ENCODE measurements around the gene CDKL4. TPM values are rescaled to one million over a fixed set of nuclear protein-coding genes. Genes with fewer than 3 reads are reported as not detected.
"Not testable (repeated sequence)": the region's sequence is repeated elsewhere in the genome, so short reads cannot be mapped to it uniquely, and the experiment has no call there.

Gene CDKL4
- total and polyA plus RNA-seq, 2 experiments from 2014 or later, result 0.22 TPM; not detected in 1

- Histone ChIP-seq H3K9me2 (ENCODE audit: insufficient read depth) (no peaks in the 10 kb centered on the region), H3K79me2 (ENCODE audit: insufficient read depth) (no peaks in the 10 kb centered on the region), H3K27ac (no peak overlapping the region), H3K27me3 (replicated peaks; ENCODE audit: insufficient read depth) (no peaks in the 10 kb centered on the region), H3K4me1 (ENCODE audit: insufficient read depth) (peaks cover 4% of the 10 kb centered on the region), H3F3A (ENCODE audit: insufficient read depth) (peaks cover 7% of the 10 kb centered on the region; the same call in 1 of the 2 replicates), H3K4me3 (no peak overlapping the region), H3K9me3 (ENCODE audit: low read depth) (no peaks in the 10 kb centered on the region), H2AFZ (no peak overlapping the region), H3K9ac (no peak overlapping the region), H4K20me1 (ENCODE audit: insufficient read depth) (no peaks in the 10 kb centered on the region), H3K36me3 (ENCODE audit: low read depth) (no peaks in the 10 kb centered on the region), H3K4me2 (ENCODE audit: unreplicated experiment) (no peak overlapping the region)
- WGBS, 2 experiments (ENCODE audit: low coverage in 1 of 2, low lambda C conversion rate in 2 of 2, missing lambda C conversion rate in 2 of 2), result 37 to 40% methylated on average over 6 of the region's 6 CpGs
- DNase-seq, result no peak
- TF ChIP-seq EZH2 (IDR thresholded peaks at IDR 0.05; ENCODE audit: insufficient read depth, poor library complexity, severe bottlenecking), result no peak
- TF ChIP-seq EZH2phosphoT487 (IDR thresholded peaks at IDR 0.05; ENCODE audit: insufficient read depth, low read depth), result no peak
- in situ Hi-C loops (cut with MboI), result no loop called here
Measured at GRCh38 chr2:39156846-39157245, 86.9 kb downstream of the CDKL4 start.

- TF ChIP-seq EZH2phosphoT487 (IDR thresholded peaks at IDR 0.05; ENCODE audit: insufficient read depth, low read depth) (no peak), EZH2 (IDR thresholded peaks at IDR 0.05; ENCODE audit: insufficient read depth, poor library complexity, severe bottlenecking) (no peak)
- H3K4me1 ChIP-seq (ENCODE audit: insufficient read depth), result peaks cover 4% of the 10 kb centered on the region
- no peak overlapping the region for H2AFZ ChIP-seq
- H3K79me2 ChIP-seq (ENCODE audit: insufficient read depth), result no peaks in the 10 kb centered on the region
- H3K36me3 ChIP-seq (ENCODE audit: low read depth), result no peaks in the 10 kb centered on the region
- no peaks in the 10 kb centered on the region for H3K27me3 ChIP-seq (replicated peaks; ENCODE audit: insufficient read depth)
- no peaks in the 10 kb centered on the region for H3K9me2 ChIP-seq (ENCODE audit: insufficient read depth)
- no peaks in the 10 kb centered on the region for H4K20me1 ChIP-seq (ENCODE audit: insufficient read depth)
- H3K4me3 ChIP-seq, result no peak overlapping the region
- DNase-seq, result peak; percentile 60
- H3K4me2 ChIP-seq (ENCODE audit: unreplicated experiment), result no peak overlapping the region
- no peak overlapping the region for H3K9ac ChIP-seq
- peaks cover 7% of the 10 kb centered on the region; the same call in 1 of the 2 replicates for H3F3A ChIP-seq (ENCODE audit: insufficient read depth)
- no peak overlapping the region for H3K27ac ChIP-seq
- no peaks in the 10 kb centered on the region for H3K9me3 ChIP-seq (ENCODE audit: low read depth)
- in situ Hi-C loops (cut with MboI), result no loop called here
Measured at GRCh38 chr2:39156107-39156506, 87.7 kb downstream of the CDKL4 start.

- H3K4me3 ChIP-seq; H3K27me3 ChIP-seq (replicated peaks; ENCODE audit: insufficient read depth); H4K20me1 ChIP-seq (ENCODE audit: insufficient read depth); H3K4me2 ChIP-seq (ENCODE audit: unreplicated experiment); H3K9me3 ChIP-seq (ENCODE audit: low read depth); H3K4me1 ChIP-seq (ENCODE audit: insufficient read depth); DNase-seq; in situ Hi-C loops (cut with MboI); H3K79me2 ChIP-seq (ENCODE audit: insufficient read depth); H3F3A ChIP-seq (ENCODE audit: insufficient read depth); H2AFZ ChIP-seq; H3K36me3 ChIP-seq (ENCODE audit: low read depth); H3K9ac ChIP-seq; H3K9me2 ChIP-seq (ENCODE audit: insufficient read depth); H3K27ac ChIP-seq: not testable (repeated sequence)
- WGBS, 2 experiments (ENCODE audit: low coverage in 1 of 2, low lambda C conversion rate in 2 of 2, missing lambda C conversion rate in 2 of 2), result 80 to 84% methylated on average over 4 of the region's 4 CpGs
Measured at GRCh38 chr2:39155573-39155972, 88.2 kb downstream of the CDKL4 start.

- Histone ChIP-seq H3K36me3 (ENCODE audit: low read depth) (no peaks in the 10 kb centered on the region), H3K9me2 (ENCODE audit: insufficient read depth) (no peaks in the 10 kb centered on the region), H3K4me1 (ENCODE audit: insufficient read depth) (peaks cover 4% of the 10 kb centered on the region), H3K79me2 (ENCODE audit: insufficient read depth) (no peaks in the 10 kb centered on the region), H3K9ac (no peak overlapping the region), H3F3A (ENCODE audit: insufficient read depth) (peaks cover 7% of the 10 kb centered on the region; the same call in 1 of the 2 replicates), H4K20me1 (ENCODE audit: insufficient read depth) (no peaks in the 10 kb centered on the region), H2AFZ (no peak overlapping the region), H3K27ac (no peak overlapping the region), H3K4me2 (ENCODE audit: unreplicated experiment) (no peak overlapping the region), H3K4me3 (no peak overlapping the region), H3K9me3 (ENCODE audit: low read depth) (no peaks in the 10 kb centered on the region), H3K27me3 (replicated peaks; ENCODE audit: insufficient read depth) (no peaks in the 10 kb centered on the region)
- WGBS, 2 experiments (ENCODE audit: low coverage in 1 of 2, low lambda C conversion rate in 2 of 2, missing lambda C conversion rate in 2 of 2), result 71 to 72% methylated on average over 3 of the region's 3 CpGs
- DNase-seq, result no peak
- in situ Hi-C loops (cut with MboI), result no loop called here
- TF ChIP-seq EZH2phosphoT487 (IDR thresholded peaks at IDR 0.05; ENCODE audit: insufficient read depth, low read depth), result no peak
- TF ChIP-seq EZH2 (IDR thresholded peaks at IDR 0.05; ENCODE audit: insufficient read depth, poor library complexity, severe bottlenecking), result no peak
Measured at GRCh38 chr2:39154944-39155343, 88.8 kb downstream of the CDKL4 start.

GRCh38 chr2:39153312-39153711 lies 90.5 kb downstream of the CDKL4 start:
- peak; percentile 79 for DNase-seq
- Histone ChIP-seq H3K27ac (peak overlapping the region; percentile 38; the same call in 1 of the 2 replicates), H3K27me3 (replicated peaks; ENCODE audit: insufficient read depth) (no peaks in the 10 kb centered on the region), H3F3A (ENCODE audit: insufficient read depth) (peaks cover 7% of the 10 kb centered on the region; the same call in 1 of the 2 replicates), H4K20me1 (ENCODE audit: insufficient read depth) (no peaks in the 10 kb centered on the region), H3K9ac (peak overlapping the region; percentile 18; the same call in 1 of the 2 replicates), H3K4me3 (no peak overlapping the region), H3K4me2 (ENCODE audit: unreplicated experiment) (peak overlapping the region; percentile 24), H3K4me1 (ENCODE audit: insufficient read depth) (peaks cover 4% of the 10 kb centered on the region), H2AFZ (no peak overlapping the region), H3K9me3 (ENCODE audit: low read depth) (no peaks in the 10 kb centered on the region), H3K9me2 (ENCODE audit: insufficient read depth) (no peaks in the 10 kb centered on the region), H3K36me3 (ENCODE audit: low read depth) (no peaks in the 10 kb centered on the region), H3K79me2 (ENCODE audit: insufficient read depth) (no peaks in the 10 kb centered on the region)
- 21 to 36% methylated on average over 1 of the region's 1 CpG for WGBS, 2 experiments (ENCODE audit: low coverage in 1 of 2, low lambda C conversion rate in 2 of 2, missing lambda C conversion rate in 2 of 2)
- in situ Hi-C loops (cut with MboI), result no loop called here
- TF ChIP-seq EZH2phosphoT487 (IDR thresholded peaks at IDR 0.05; ENCODE audit: insufficient read depth, low read depth) (no peak), EZH2 (IDR thresholded peaks at IDR 0.05; ENCODE audit: insufficient read depth, poor library complexity, severe bottlenecking) (no peak)

All from GM23248 (cell line).